GM12874 (cell line): ENCODE measurements around the gene TRPM3.

ENCODE experiments used
- CTCF ChIP-seq: IDR thresholded peaks from 2 replicates; pipeline ENCODE4 v1.5.1; 2011; ENCODE audit warnings: low read depth, mild to moderate bottlenecking, control low read depth, low read length, moderate library complexity; ENCODE audit not compliant: insufficient read depth

Gene TRPM3

GRCh38 chr9:70901746-70902145 is 219.7 kb downstream of the TRPM3 start:
- no peak for TF ChIP-seq CTCF

- no peak for TF ChIP-seq CTCF
These were observed 220.4 kb downstream of the TRPM3 start for GRCh38 chr9:70901013-70901412.

- TF ChIP-seq CTCF = no peak
These were observed 227.8 kb downstream of the TRPM3 start for GRCh38 chr9:70893580-70894122.

DNA sequence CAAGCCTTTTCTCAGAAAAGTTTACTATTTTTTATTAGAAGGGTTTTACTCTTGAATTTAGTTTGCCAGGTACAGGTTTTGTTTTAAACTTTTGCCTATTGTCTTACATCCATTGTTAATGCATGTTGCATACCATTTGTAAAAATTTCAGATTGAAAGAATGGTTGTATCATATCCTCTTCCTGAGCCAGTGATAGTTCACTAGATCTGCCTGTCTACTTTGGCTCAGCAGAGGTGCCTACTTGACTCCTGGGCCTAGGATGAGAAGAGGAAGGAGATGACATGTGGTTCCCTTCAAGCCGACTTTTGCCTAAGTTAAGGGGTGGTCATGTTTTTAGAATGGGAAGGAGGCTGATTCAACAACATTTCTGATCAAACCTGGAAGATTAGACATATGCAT is 232.9 kb downstream of the TRPM3 start:
- TF ChIP-seq CTCF = no peak

DNA sequence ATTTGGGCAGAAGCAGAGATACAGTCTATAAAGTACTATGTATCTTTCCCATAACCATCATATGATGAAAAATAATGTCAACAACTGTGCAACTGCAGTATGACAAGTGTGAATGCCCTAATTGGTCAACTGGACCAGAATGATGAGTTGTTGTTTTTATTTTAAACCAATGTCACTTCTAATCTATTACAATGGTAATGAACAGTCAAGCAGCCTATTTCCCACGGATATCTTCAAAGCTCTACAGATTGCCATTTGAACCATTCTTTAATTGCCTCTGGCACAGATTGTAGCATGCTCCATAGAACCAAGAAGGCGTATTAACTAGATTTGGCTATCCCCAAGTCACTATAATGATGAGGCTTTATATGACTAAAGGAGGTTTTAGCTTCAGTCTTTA is 233.6 kb downstream of the TRPM3 start:
- no peak for TF ChIP-seq CTCF

GRCh38 chr9:70883963-70884793 is 237.2 kb downstream of the TRPM3 start:
- TF ChIP-seq CTCF = no peak

- TF ChIP-seq CTCF = no peak
These were observed 238.4 kb downstream of the TRPM3 start for GRCh38 chr9:70883056-70883455.
